G401 (cell line): ENCODE data around the gene PCDHGA6. TPM values are rescaled to one million over a fixed set of nuclear protein-coding genes. Genes with fewer than 3 reads are reported as not detected.
"Not testable (repeated sequence)": the region's sequence is repeated elsewhere in the genome, so short reads cannot be mapped to it uniquely, and the experiment has no call there.

Experiments
- DNase-seq: peaks from one replicate; pipeline ENCODE4 v3.0.0-alpha.2; 2015; ENCODE audit warnings: low spot score
- in situ Hi-C: cut with HindIII; loops from 2 replicates; pipeline ENCODE4 v1.10.0; 2016; ENCODE audit warnings: low sequenced_read_pairs, mixed read lengths
- total RNA-seq: library from RNA; depleted of rRNA; stranded (reverse); fragments of >200 nt; shearing (Covaris generic); gene quantifications from 2 replicates; pipeline ENCODE4 v1.2.3, GENCODE V29; 2014; rRNA removed

Gene PCDHGA6
- 0.92 TPM in 1 of 2 replicates, not detected in the other for total RNA-seq

- in situ Hi-C loops = no loop called here
- peak; percentile 45 for DNase-seq
Measured at GRCh38 chr5:141373673-141374317, at the start of gene PCDHGA6. PCDHGA6 (plus strand) TSS chr5:141373891; CDS start chr5:141374084, 193 bp downstream.

- in situ Hi-C loops = no loop called here
- peak; percentile 85 for DNase-seq
Measured at GRCh38 chr5:141326088-141326854, 47.4 kb upstream of the PCDHGA6 start.

- in situ Hi-C loops = no loop called here
- no peak for DNase-seq
Measured at GRCh38 chr5:141328231-141328630, 45.5 kb upstream of the PCDHGA6 start.

GRCh38 chr5:141330299-141331080 lies 43.2 kb upstream of the PCDHGA6 start, which contains the start of gene PCDHGA1:
PCDHGA1 (plus strand) TSS chr5:141330514.
- in situ Hi-C loops = no loop called here
- DNase-seq = peak; percentile 14

- in situ Hi-C loops, DNase-seq: not testable (repeated sequence)
Measured at GRCh38 chr5:141332571-141332970, 41.1 kb upstream of the PCDHGA6 start.

GRCh38 chr5:141338538-141339306 lies 35.0 kb upstream of the PCDHGA6 start, which contains the start of gene PCDHGA2:
PCDHGA2 (plus strand) TSS chr5:141338760.
- peak; percentile 24 for DNase-seq
- in situ Hi-C loops = no loop called here

GRCh38 chr5:141340781-141341354 lies 32.8 kb upstream of the PCDHGA6 start:
- DNase-seq, in situ Hi-C loops: not testable (repeated sequence)

- DNase-seq = no peak
- in situ Hi-C loops = no loop called here
Measured at GRCh38 chr5:141342773-141343172, 30.9 kb upstream of the PCDHGA6 start.

- in situ Hi-C loops = no loop called here
Measured at GRCh38 chr5:141343242-141343952, 30.3 kb upstream of the PCDHGA6 start, which contains the start of gene PCDHGA3. PCDHGA3 (plus strand) TSS chr5:141343829; CDS start chr5:141344034, 205 bp downstream.

GRCh38 chr5:141343953-141344463 lies 29.7 kb upstream of the PCDHGA6 start:
- in situ Hi-C loops = no loop called here
- no peak for DNase-seq

More at GRCh38 chr5:141343242-141343952, 30.3 kb upstream of the PCDHGA6 start, which contains the start of gene PCDHGA3:
- peak; percentile 20 for DNase-seq

GRCh38 chr5:141345327-141345726 lies 28.4 kb upstream of the PCDHGA6 start:
- in situ Hi-C loops = no loop called here
- no peak for DNase-seq

GRCh38 chr5:141346017-141346416 lies 27.7 kb upstream of the PCDHGA6 start:
- in situ Hi-C loops, DNase-seq: not testable (repeated sequence)

- in situ Hi-C loops = no loop called here
Measured at GRCh38 chr5:141349917-141350619, 23.6 kb upstream of the PCDHGA6 start, which contains the start of gene PCDHGB1. PCDHGB1 (plus strand) TSS chr5:141350099; CDS start chr5:141350261, 162 bp downstream.

GRCh38 chr5:141351591-141351990 lies 22.1 kb upstream of the PCDHGA6 start:
- DNase-seq = no peak
- in situ Hi-C loops = no loop called here

More at GRCh38 chr5:141349917-141350619, 23.6 kb upstream of the PCDHGA6 start, which contains the start of gene PCDHGB1:
- peak; percentile 31 for DNase-seq

GRCh38 chr5:141354900-141355469 lies 18.7 kb upstream of the PCDHGA6 start, which contains the start of gene PCDHGA4:
PCDHGA4 (plus strand) TSS chr5:141355021; CDS start chr5:141355108, 87 bp downstream.
- in situ Hi-C loops = no loop called here
- no peak for DNase-seq

- no peak for DNase-seq
- in situ Hi-C loops = no loop called here
Measured at GRCh38 chr5:141355641-141356040, 18.1 kb upstream of the PCDHGA6 start.
